Peyer's patch (tissue), 4 donors: ENCODE measurements around the gene FOXL2.

Source experiments
- POLR2A ChIP-seq, 2 donors: fragments of 450-650 bp; IDR thresholded peaks; one replicate each; pipeline ENCODE4 v1.5.1; 2017; ENCODE audit warnings: antibody characterized with exemption in 2 of 2, mild to moderate bottlenecking in 2 of 2, moderate library complexity in 2 of 2
- TF ChIP-seq, protein P1 (sequence below), 6 experiments: fragments of 450-650 bp in 4 of 6; fragments of 200-600 bp in 2 of 6; sonication (generic) in 1 of 6; IDR thresholded peaks; one replicate each; pipeline ENCODE4 v1.5.1; 2017 to 2019; ENCODE audit warnings: antibody characterized with exemption in 6 of 6, mild to moderate bottlenecking in 3 of 6, moderate library complexity in 1 of 6

- TF ChIP-seq POLR2A (IDR thresholded peaks at IDR 0.05) = no peak
- TF ChIP-seq, protein P1, sequence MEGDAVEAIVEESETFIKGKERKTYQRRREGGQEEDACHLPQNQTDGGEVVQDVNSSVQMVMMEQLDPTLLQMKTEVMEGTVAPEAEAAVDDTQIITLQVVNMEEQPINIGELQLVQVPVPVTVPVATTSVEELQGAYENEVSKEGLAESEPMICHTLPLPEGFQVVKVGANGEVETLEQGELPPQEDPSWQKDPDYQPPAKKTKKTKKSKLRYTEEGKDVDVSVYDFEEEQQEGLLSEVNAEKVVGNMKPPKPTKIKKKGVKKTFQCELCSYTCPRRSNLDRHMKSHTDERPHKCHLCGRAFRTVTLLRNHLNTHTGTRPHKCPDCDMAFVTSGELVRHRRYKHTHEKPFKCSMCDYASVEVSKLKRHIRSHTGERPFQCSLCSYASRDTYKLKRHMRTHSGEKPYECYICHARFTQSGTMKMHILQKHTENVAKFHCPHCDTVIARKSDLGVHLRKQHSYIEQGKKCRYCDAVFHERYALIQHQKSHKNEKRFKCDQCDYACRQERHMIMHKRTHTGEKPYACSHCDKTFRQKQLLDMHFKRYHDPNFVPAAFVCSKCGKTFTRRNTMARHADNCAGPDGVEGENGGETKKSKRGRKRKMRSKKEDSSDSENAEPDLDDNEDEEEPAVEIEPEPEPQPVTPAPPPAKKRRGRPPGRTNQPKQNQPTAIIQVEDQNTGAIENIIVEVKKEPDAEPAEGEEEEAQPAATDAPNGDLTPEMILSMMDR (IDR thresholded peaks at IDR 0.05) = no peak
Measured at GRCh38 chr3:138964264-138964663, 17.3 kb upstream of the FOXL2 start.
